Liver (tissue), 3 donors: ENCODE data around the gene MYOM3.

ENCODE experiments used
- EGR1 ChIP-seq, 2 donors: IDR thresholded peaks; 2 replicates each; pipeline ENCODE4 v1.6.1; 2016 to 2018; ENCODE audit warnings: antibody characterized with exemption in 2 of 2, low read depth in 2 of 2
- FOXA1 ChIP-seq: IDR thresholded peaks from 2 replicates; pipeline ENCODE4 v1.6.1; 2016; ENCODE audit warnings: antibody characterized with exemption
- GABPA ChIP-seq, 2 donors: IDR thresholded peaks in 1 of 2; conservative IDR thresholded peaks in 1 of 2; 2 replicates each; pipeline ENCODE4 v1.6.1; 2016; ENCODE audit warnings: antibody characterized with exemption in 2 of 2, mild to moderate bottlenecking in 1 of 2, moderate library complexity in 1 of 2
- HNF4A ChIP-seq, 2 donors: conservative IDR thresholded peaks; 2 replicates each; pipeline ENCODE4 v1.6.1; 2016; ENCODE audit warnings: antibody characterized with exemption in 2 of 2, mild to moderate bottlenecking in 2 of 2
- JUND ChIP-seq, 2 donors: IDR thresholded peaks; 2 replicates each; pipeline ENCODE4 v1.6.1; 2016; ENCODE audit warnings: antibody characterized with exemption in 2 of 2
- RAD21 ChIP-seq, 2 donors: IDR thresholded peaks; 2 replicates each; pipeline ENCODE4 v1.6.1; 2016; ENCODE audit warnings: antibody characterized with exemption in 2 of 2, mild to moderate bottlenecking in 2 of 2
- SP1 ChIP-seq: IDR thresholded peaks from 2 replicates; pipeline ENCODE4 v1.6.1; 2018; ENCODE audit warnings: antibody characterized with exemption, mild to moderate bottlenecking
- TAF1 ChIP-seq: conservative IDR thresholded peaks from 2 replicates; pipeline ENCODE4 v1.6.1; 2016; ENCODE audit warnings: antibody characterized with exemption, mild to moderate bottlenecking
- YY1 ChIP-seq: IDR thresholded peaks from 2 replicates; pipeline ENCODE4 v1.6.1; 2016; ENCODE audit warnings: antibody characterized with exemption, mild to moderate bottlenecking
- TF ChIP-seq, protein P1 (sequence below): fragments of 150-350 bp; IDR thresholded peaks from 2 replicates; pipeline ENCODE4 v1.5.1; 2017; ENCODE audit warnings: improper control_type of control experiment, low read depth, low read length; ENCODE audit not compliant: missing input control
- TF ChIP-seq, protein P2 (sequence below): IDR thresholded peaks from 2 replicates; pipeline ENCODE4 v1.6.1; 2016; ENCODE audit warnings: antibody characterized with exemption
- TF ChIP-seq, protein P3 (sequence below): IDR thresholded peaks from 2 replicates; pipeline ENCODE4 v1.6.1; 2016; ENCODE audit warnings: antibody characterized with exemption
- TF ChIP-seq, protein P4 (sequence below): IDR thresholded peaks from 2 replicates; pipeline ENCODE4 v1.6.1; 2016; ENCODE audit warnings: antibody characterized with exemption, mild to moderate bottlenecking
- TF ChIP-seq, protein P5 (sequence below): IDR thresholded peaks from 2 replicates; pipeline ENCODE4 v1.6.1; 2016; ENCODE audit warnings: antibody characterized with exemption
- donor health status: healthy.
- donor health status: healthy.

DNA sequence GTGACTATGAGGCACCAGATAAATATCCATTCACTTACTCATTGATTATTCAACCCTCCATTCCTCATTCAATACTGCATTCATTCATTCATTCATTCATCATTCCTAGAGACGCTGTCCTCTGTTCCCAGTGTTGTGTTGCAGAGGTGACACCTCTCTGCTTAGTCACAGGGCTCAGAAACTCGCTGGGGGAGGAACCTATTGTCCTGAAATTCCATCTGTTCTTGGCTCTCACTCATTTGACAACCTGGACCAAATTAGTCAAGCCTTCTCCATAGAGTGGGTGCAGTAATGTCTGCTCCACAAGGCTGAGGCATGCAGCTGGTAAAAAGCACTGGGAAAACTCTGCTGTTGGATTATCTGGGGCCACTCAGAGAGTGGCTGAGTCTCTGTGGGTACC, 49.7 kb downstream of the MYOM3 start:
- TF ChIP-seq RAD21 (IDR thresholded peaks at IDR 0.05) (no peak), YY1 (no peak), TAF1 (no peak), JUND (IDR thresholded peaks at IDR 0.05) (no peak), GABPA (IDR thresholded peaks at IDR 0.05 in 1 of 2, conservative IDR thresholded peaks at IDR 0.05 in 1 of 2) (no peak), SP1 (no peak), FOXA1 (no peak), HNF4A (conservative IDR thresholded peaks at IDR 0.05) (no peak), EGR1 (IDR thresholded peaks at IDR 0.05; ENCODE audit: low read depth in 2 of 2) (no peak)
- TF ChIP-seq, protein P1, sequence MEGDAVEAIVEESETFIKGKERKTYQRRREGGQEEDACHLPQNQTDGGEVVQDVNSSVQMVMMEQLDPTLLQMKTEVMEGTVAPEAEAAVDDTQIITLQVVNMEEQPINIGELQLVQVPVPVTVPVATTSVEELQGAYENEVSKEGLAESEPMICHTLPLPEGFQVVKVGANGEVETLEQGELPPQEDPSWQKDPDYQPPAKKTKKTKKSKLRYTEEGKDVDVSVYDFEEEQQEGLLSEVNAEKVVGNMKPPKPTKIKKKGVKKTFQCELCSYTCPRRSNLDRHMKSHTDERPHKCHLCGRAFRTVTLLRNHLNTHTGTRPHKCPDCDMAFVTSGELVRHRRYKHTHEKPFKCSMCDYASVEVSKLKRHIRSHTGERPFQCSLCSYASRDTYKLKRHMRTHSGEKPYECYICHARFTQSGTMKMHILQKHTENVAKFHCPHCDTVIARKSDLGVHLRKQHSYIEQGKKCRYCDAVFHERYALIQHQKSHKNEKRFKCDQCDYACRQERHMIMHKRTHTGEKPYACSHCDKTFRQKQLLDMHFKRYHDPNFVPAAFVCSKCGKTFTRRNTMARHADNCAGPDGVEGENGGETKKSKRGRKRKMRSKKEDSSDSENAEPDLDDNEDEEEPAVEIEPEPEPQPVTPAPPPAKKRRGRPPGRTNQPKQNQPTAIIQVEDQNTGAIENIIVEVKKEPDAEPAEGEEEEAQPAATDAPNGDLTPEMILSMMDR: no peak
- TF ChIP-seq, protein P2, sequence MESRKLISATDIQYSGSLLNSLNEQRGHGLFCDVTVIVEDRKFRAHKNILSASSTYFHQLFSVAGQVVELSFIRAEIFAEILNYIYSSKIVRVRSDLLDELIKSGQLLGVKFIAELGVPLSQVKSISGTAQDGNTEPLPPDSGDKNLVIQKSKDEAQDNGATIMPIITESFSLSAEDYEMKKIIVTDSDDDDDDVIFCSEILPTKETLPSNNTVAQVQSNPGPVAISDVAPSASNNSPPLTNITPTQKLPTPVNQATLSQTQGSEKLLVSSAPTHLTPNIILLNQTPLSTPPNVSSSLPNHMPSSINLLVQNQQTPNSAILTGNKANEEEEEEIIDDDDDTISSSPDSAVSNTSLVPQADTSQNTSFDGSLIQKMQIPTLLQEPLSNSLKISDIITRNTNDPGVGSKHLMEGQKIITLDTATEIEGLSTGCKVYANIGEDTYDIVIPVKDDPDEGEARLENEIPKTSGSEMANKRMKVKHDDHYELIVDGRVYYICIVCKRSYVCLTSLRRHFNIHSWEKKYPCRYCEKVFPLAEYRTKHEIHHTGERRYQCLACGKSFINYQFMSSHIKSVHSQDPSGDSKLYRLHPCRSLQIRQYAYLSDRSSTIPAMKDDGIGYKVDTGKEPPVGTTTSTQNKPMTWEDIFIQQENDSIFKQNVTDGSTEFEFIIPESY: no peak
- TF ChIP-seq, protein P3, sequence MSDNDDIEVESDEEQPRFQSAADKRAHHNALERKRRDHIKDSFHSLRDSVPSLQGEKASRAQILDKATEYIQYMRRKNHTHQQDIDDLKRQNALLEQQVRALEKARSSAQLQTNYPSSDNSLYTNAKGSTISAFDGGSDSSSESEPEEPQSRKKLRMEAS: no peak
- TF ChIP-seq, protein P4, sequence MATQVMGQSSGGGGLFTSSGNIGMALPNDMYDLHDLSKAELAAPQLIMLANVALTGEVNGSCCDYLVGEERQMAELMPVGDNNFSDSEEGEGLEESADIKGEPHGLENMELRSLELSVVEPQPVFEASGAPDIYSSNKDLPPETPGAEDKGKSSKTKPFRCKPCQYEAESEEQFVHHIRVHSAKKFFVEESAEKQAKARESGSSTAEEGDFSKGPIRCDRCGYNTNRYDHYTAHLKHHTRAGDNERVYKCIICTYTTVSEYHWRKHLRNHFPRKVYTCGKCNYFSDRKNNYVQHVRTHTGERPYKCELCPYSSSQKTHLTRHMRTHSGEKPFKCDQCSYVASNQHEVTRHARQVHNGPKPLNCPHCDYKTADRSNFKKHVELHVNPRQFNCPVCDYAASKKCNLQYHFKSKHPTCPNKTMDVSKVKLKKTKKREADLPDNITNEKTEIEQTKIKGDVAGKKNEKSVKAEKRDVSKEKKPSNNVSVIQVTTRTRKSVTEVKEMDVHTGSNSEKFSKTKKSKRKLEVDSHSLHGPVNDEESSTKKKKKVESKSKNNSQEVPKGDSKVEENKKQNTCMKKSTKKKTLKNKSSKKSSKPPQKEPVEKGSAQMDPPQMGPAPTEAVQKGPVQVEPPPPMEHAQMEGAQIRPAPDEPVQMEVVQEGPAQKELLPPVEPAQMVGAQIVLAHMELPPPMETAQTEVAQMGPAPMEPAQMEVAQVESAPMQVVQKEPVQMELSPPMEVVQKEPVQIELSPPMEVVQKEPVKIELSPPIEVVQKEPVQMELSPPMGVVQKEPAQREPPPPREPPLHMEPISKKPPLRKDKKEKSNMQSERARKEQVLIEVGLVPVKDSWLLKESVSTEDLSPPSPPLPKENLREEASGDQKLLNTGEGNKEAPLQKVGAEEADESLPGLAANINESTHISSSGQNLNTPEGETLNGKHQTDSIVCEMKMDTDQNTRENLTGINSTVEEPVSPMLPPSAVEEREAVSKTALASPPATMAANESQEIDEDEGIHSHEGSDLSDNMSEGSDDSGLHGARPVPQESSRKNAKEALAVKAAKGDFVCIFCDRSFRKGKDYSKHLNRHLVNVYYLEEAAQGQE: no peak
- TF ChIP-seq, protein P5, sequence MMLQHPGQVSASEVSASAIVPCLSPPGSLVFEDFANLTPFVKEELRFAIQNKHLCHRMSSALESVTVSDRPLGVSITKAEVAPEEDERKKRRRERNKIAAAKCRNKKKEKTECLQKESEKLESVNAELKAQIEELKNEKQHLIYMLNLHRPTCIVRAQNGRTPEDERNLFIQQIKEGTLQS: no peak
